ENCODE data around the gene FOCAD.

The FOCAD gene

GRCh38 chr9:20791682-20792081 lies 107.6 kb downstream of the FOCAD start:
- no peak for DNase-seq

- DNase-seq = no peak
Measured at GRCh38 chr9:20804489-20805250, 120.6 kb downstream of the FOCAD start.

GRCh38 chr9:20805766-20806165 lies 121.7 kb downstream of the FOCAD start:
- DNase-seq = no peak

DNA sequence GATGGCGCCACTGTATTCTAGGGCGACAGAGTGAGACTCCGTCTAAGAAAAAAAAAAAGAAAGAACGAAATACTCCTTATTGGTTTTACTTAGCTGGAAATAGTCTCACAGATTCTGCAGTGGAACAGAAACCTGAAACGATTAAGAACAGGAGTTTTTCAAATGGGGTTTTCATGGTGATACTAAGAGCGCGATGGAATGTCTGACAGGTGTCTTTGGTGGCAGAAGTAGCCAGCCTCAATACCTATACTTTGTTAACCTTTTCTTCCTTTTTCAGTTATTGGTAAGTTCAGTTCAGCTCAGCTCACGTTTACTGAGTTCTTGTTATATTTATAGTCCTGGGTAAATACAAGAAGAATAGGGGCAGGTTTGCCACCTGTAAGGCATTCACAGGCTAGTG lies 123.9 kb downstream of the FOCAD start:
- no peak for DNase-seq

DNA sequence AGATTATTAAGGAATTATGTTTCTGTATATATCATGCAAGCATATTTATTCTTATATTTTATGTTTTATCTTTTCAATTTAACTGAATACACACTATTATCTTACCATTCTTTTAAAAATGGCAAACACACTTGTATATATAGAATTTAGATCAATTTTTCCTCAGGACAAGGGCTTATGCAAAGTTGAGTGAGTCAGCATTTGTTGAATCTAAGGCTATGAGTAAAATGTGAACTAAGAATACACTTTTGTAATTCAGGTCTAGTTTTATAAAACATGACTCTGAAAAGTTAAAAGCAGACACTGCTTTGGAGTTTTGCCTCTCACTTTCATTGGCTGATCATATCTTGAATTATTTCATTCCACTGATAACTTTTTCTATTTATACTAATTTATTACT lies 127.8 kb downstream of the FOCAD start:
- no peak for DNase-seq

GRCh38 chr9:20815923-20816703 lies 132.1 kb downstream of the FOCAD start:
- DNase-seq = no peak

- DNase-seq = no peak
Measured at GRCh38 chr9:20823051-20823450, 139.0 kb downstream of the FOCAD start.

DNA sequence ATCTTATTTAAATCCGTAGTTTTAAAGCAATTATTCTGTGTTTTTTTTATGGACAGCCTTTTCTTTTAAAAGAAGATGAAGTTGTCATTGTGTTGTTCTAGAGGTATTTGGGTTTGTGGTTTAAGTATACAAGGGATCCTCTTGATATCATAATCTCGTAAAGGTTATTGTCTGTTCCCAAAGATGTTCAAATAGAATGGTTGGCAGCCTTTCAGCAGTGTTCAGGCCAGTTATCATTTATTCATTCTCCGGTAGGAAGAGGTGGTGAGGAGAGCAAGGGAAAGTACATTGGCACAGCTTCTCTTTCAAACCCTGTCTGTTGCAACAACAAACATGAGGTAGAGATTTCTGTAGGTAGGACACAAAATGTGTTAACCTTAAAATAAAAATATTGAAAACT lies 147.0 kb downstream of the FOCAD start:
- DNase-seq = no peak

DNA sequence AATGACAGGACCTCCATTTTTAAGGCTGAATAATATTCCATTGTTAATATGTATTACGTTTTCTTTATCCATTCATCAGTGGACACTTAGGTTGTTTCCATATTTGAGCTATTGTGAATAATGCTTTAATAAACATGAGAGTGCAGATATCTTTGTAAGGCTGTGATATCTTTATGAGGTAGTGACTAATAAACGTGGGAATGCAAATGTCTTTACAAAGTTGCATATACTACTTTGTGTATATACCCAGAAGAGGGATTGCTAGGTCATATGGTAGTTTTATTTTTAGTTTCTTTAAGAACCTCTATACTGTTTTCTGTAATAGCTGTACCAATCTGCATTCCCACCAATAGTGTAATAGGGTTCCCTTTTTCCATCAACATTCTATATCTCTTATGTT lies 148.7 kb downstream of the FOCAD start:
- DNase-seq = no peak

GRCh38 chr9:20835377-20836286 lies 151.6 kb downstream of the FOCAD start:
- DNase-seq = no peak

DNA sequence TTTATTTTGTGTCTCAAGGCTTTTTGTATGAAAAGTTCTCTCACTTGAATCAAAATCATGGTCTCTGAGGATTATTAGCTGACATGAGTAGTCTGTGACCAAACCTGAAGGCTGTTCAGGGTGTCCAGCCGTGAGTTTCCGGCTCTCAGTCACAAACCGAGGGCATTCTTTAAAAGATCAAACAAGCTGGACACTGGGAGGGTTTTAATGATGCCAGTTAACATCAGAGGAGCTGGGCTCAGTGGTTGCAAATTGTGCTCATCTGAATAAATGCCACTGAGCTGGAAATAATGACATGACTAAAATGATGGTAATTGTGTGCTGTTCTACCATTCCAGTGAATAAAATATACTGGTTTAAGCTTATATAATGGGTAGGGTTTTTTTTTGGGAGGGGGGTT lies 153.1 kb downstream of the FOCAD start:
- DNase-seq = no peak

- no peak for DNase-seq
Measured at GRCh38 chr9:20838218-20838617, 154.2 kb downstream of the FOCAD start.

DNA sequence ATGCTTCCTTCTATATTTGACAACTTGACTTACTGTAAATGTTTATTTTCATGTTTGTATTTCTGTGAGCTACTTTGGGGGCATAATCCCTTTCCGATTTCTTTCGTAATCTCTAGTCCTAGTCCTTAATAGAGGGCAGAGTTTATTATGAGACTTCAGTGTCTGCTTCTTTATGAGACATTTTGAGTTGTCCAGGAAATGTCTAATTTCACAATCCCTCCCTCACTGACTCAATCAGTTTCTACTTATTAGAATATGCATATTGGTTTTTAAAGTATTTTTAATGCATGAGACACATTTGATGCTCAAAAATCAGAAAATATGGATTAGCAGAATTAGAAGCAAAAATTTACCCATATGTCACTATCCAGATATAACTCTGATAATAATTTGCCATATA lies 160.9 kb downstream of the FOCAD start:
- no peak for DNase-seq

DNA sequence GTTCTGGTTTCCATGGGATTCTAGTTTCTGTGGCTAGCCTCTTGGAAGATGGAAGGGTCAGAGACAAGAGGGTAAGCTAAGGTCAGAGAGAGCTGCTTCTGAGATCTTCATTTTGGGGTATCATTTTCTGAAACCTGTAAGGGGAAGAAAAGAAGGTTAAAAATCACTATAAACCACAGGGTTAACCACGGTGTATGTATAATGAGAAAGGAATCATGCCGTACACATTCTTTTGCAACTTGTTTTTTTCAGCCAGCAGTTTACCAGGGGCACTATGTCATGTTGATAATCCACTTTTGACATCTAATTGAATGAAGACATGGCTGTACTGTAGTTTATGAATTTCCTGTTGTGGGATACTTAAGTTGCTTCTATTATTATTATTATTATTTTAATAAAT lies 164.4 kb downstream of the FOCAD start:
- DNase-seq = no peak

DNA sequence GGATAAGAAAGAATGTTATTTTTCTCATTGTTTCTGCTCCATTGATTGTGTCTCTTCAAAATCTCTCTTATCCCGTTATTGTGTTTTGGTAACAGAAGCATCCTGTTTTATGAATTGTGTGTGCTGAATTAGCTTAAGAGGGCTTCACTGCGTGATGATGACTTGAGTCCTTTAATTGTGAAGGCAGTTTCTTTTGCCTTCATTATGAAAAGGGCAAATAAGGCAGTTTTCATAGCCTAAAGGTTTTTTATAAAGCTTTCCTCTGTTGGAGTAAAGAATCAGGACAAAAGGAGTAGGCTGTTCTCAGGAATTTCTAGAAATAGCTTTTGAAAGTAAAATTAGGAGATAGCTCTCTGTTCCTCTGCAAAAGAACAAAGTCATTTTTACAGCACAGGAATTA lies 169.8 kb downstream of the FOCAD start:
- DNase-seq = no peak

- DNase-seq = no peak
Measured at GRCh38 chr9:20854444-20854843, 170.4 kb downstream of the FOCAD start.

DNA sequence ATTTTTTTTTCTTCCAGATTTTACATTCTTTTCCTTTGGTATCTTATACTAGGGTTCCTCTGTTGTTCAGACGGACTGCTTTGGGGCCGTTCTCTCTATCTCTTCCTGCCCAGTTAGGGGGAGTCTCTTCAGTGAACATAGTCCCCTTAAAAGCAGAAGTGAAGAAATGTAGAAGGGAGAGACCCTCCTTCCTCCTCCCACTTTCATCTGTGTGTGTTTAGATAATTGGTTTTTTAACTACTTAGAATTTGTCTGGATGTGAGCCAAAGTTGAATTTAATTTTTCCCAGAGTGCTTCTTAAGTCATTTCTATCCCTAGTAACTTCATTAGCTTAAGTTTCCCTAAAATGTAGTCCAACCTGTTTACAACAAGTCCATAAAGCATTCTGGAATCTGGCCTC lies 179.9 kb downstream of the FOCAD start:
- DNase-seq = no peak

DNA sequence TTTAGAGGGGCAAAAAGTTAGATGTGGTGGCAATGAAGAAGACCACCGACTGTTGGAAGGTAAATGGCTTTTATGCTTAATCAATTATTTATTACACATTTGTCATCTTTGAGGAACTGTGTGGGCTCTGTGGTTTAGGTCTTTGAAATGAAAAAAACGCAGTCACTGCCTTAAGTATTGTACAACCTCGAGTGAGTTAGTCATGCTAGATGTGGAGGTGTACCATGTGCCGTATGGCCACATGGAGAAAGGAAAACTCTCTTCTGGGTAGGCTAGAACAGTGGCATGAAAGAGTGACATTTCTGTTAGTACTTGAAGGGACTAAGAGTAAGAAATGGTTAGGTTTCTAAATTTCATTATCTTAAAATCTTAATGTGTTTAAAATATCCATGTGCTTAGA lies 181.3 kb downstream of the FOCAD start:
- no peak for DNase-seq

DNA sequence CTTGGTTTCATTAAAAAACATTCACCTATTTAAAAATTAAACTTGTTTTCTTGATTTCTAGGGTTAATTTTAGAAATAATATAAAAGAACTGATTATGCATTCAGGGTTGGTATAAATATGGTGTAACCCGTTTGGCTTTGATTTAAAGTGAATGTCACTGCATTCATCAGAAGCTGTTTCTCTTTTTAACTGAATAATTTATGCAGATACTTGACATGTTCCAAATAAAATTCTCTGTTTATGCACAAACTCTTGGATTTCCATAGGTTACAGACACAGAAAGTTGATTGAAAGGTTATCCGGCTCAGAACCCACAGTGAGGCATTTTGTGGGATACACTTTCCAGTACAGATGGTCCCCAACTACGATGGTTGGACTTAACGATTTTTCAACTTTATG lies 186.1 kb downstream of the FOCAD start:
- no peak for DNase-seq

- no peak for DNase-seq
Measured at GRCh38 chr9:20872340-20872977, 188.4 kb downstream of the FOCAD start.

DNA sequence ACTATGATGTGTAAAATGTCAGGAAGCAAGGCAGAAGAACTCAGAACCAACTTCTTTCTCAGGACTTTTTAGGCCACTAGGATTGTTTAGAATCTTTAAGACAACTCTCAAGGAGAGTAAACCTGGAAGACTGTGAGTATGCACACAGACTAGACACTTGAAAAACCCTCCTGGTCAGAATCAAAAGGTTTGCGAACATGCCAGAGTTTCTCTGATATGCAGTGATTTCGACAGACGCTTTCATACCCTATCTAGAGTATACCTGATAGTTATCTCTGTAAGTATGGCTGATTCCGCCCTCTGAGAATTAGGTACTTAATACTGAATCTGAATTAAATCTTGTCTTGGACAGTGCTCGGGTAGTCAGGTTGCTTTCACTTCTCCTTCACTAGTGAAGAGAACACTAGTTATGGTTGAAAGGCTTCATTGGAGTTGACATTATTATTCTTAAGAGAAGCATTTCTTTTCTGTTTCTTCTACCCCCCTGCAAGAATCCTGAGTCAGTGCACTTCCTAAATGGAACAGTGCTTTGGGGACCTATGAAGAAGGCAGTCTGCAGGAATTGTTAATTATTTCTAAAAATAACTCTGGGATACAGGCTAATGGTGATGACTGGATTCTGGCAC lies 189.3 kb downstream of the FOCAD start:
- DNase-seq = no peak

DNA sequence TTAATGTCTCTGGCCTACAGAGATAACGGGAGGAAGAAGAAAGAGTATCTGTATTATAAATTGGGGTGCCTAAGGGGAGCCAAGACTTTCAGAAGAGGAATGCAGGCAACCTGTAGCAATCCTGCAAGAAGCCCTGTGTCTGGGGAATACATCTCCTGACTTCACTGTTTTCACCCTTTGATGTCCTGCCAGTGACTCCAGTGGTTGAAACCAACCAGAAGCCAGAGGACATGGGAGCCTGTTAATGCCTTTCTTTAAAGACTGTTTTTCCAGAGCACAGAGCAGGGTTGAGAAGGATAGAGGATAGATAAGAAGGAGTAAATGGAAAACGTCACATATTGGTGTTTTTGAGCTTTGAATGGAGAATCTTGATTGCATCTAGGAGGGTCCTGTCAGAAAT lies 196.2 kb downstream of the FOCAD start:
- DNase-seq = no peak

- no peak for DNase-seq
Measured at GRCh38 chr9:20880675-20881074, 196.6 kb downstream of the FOCAD start.
